RWPE1 (cell line): Measurements from ENCODE around the gene CREM.

ENCODE experiments used
- CTCF ChIA-PET: fragments of 350-600 bp; sonication (Branson Sonifier 250); formaldehyde crosslinking; extraction: SDS; loops from one replicate; lab custom pipeline; 2021; lab: Yijun Ruan, JAX
- POLR2A ChIA-PET: fragments of 400-600 bp; formaldehyde crosslinking; extraction: SDS; loops from one replicate; lab custom pipeline; 2020; ENCODE audit warnings: antibody characterized with exemption; ENCODE audit not compliant: low non-redundant PET; lab: Yijun Ruan, JAX
- DNase-seq: peaks from one replicate; pipeline ENCODE4 v3.0.0; 2012; ENCODE audit warnings: low spot score
- H3K27ac ChIP-seq: fragments of 450-650 bp; 2 replicates; pipeline ENCODE4 v1.5.1; 2017
- TF ChIP-seq, protein P1 (sequence below): fragments of 450-650 bp; conservative IDR thresholded peaks from 2 replicates; pipeline ENCODE4 v1.5.1; 2017; ENCODE audit warnings: low read depth, mild to moderate bottlenecking

CREM gene

DNA sequence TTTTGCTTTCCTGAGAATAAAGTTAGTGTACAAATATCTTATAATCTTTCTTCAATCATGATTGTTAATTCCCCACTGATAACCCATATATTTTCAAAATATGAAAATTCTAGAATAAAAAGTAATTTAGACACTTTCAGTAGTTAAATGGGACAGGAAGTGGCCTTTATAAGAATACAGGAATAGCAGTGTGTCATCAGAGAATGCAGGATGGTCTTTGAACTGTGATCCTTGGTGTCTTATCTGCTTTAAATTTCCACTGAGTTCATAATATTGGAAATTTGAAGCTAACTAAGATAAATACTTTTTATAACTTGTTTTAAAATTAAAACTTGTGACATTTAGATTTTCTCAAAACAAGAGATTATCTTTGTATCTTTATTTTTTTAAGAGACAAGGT, 75.4 kb downstream of the CREM start:
- ChIA-PET POLR2A (no interaction called here), CTCF (no interaction called here)
- no peak overlapping the region for H3K27ac ChIP-seq
- DNase-seq, result no peak
- TF ChIP-seq, protein P1, sequence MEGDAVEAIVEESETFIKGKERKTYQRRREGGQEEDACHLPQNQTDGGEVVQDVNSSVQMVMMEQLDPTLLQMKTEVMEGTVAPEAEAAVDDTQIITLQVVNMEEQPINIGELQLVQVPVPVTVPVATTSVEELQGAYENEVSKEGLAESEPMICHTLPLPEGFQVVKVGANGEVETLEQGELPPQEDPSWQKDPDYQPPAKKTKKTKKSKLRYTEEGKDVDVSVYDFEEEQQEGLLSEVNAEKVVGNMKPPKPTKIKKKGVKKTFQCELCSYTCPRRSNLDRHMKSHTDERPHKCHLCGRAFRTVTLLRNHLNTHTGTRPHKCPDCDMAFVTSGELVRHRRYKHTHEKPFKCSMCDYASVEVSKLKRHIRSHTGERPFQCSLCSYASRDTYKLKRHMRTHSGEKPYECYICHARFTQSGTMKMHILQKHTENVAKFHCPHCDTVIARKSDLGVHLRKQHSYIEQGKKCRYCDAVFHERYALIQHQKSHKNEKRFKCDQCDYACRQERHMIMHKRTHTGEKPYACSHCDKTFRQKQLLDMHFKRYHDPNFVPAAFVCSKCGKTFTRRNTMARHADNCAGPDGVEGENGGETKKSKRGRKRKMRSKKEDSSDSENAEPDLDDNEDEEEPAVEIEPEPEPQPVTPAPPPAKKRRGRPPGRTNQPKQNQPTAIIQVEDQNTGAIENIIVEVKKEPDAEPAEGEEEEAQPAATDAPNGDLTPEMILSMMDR, result no peak

DNA sequence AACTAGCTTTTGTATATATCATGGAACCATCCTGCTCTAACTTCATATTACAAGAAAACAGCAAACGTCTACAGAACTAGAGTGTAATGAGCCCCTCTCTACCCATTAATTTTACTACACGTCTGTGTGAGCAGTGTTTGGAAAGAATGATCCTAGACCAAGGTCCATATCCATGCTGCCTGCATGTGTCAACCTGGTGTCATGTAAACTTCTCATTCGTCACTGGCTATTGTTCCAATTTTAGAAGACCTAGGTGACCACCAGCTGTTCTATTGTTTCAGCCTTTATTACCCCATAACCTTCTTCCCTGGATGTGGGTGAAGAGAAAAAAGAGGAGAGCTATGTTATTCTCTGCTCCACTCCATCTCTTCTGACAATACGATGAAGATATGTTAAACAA, 77.1 kb downstream of the CREM start:
- ChIA-PET CTCF (no interaction called here), POLR2A (no interaction called here)
- no peak overlapping the region for H3K27ac ChIP-seq
- TF ChIP-seq, protein P1, result no peak
- DNase-seq, result no peak

DNA sequence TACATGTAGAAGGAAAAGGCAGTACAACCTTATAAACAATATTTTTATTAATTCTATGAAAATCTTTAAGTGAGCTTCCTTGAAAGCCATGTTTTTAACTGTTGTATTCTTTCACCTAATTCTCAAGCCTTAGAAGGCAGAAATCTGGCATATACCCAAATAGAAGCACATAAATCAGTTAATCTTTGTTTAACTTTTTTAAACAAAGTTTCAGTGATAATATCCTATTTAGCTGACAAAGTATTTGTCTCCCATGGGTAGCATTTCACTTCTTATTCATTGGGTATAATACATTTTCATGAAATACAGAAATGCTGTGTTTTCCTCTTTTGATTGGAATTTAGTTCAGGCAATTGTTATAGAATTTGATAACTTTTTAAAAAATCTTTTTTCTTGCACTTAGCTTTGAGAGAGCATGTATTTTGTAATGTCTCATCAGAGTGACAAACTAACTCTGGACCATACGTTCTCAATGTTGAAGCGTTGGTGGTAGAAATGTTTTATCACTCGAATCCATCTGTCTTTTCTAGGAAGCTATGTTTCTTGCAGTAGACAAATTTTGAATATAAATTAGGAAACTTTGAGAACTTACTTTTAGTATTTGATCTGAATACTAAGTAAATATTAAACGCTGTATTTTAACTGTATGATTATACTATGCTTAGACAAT, 78.1 kb downstream of the CREM start:
- no peak overlapping the region for H3K27ac ChIP-seq
- POLR2A ChIA-PET, result interaction anchor here (0.9 kb wide), 1 partner anchor 8 kb away, joined by 7 read pairs; no protein-coding TSS in a partner anchor
- CTCF ChIA-PET, result interaction anchor here (0.6 to 1.2 kb wide), 2 partner anchors 9 to 1676 kb away, joined by 3 to 6 read pairs; no protein-coding TSS in a partner anchor
- TF ChIP-seq, protein P1, result no peak
- no peak for DNase-seq

DNA sequence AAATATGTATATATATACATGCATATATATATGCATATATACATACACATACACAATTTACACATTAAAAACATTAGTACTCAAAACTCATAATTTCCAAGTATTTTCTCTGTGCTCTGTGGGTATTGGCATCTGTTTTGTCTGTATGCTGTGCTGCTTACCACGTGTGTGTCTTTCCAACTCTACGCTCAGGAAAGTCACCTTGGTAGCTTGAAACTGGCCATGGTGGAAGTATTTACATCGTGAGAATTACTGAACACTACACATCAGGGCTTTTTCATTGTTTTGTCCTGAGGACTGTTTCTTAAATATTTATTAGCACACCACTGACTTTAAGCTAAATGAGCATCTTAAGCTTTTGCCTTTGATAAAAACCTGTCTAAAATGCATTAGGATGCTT, 79.6 kb downstream of the CREM start:
- TF ChIP-seq, protein P1, result no peak
- POLR2A ChIA-PET, result no interaction called here
- DNase-seq, result no peak
- CTCF ChIA-PET, result interaction anchor here (1.0 kb wide), 1 partner anchor 10 kb away, joined by 5 read pairs; no protein-coding TSS in a partner anchor
- no peak overlapping the region for H3K27ac ChIP-seq

DNA sequence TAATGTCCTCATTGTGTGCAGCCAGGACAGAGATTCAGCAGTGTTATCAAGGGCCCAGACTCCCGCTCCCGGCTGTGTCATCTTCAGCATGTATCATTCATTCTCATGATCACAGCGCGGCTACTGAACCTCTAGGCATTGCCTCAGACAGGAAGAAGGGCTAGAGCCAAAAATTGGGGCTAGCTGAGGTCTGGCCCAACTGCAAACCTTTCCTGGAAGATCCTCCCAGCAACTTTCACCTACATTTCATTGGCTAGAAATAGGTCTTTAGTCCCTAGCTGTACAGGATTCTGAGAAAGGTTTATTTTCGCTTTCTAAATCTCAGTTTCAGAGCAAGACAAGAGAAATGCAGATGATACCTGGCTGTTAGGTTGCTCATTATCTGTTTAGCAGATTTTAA, 81.9 kb downstream of the CREM start:
- ChIA-PET POLR2A (no interaction called here), CTCF (interaction anchor here (1.2 to 1.5 kb wide), 2 partner anchors 10 to 354 kb away, joined by 3 to 6 read pairs; no protein-coding TSS in a partner anchor)
- no peak overlapping the region for H3K27ac ChIP-seq
- TF ChIP-seq, protein P1, result no peak
- DNase-seq, result no peak

DNA sequence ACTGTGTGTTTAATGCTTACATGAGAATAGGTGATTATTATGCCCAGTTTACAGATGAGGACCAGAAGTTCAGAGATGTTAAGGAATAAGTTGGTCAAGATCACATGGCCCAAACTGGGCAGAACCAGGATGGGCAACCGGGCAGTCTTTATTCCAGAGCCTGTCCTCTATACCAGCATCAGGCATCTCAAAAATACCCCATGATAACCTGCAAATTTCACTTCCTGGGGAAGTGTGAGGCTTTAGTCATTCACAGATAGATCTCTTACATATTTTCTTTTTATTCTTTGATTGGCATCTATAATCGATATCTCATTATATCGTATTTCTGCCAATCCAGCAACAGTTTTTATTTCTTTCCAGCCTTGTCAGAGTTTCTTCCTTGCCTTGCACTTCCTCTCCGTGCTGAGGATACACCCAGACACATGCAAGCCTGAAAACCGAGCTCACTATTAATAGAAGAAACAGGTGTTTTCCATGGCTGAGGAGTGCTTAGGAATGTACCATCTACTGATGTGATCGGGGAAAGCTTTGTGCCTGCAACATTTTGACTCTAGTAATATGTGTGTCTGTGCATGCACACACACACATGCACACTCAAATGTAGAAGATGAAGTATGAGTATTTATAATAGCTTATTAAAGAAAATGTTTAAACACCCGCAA, 82.4 kb downstream of the CREM start:
- POLR2A ChIA-PET, result no interaction called here
- CTCF ChIA-PET, result interaction anchor here (0.6 to 1.5 kb wide), 4 partner anchors 9 to 354 kb away, joined by 3 to 7 read pairs (median 5); no protein-coding TSS in a partner anchor
- no peak for DNase-seq
- H3K27ac ChIP-seq, result no peak overlapping the region
- TF ChIP-seq, protein P1, result no peak
